Uterus (tissue), 4 donors: ENCODE data around the gene PCSK2. TPM values are rescaled to one million over a fixed set of nuclear protein-coding genes. Genes with fewer than 3 reads are reported as not detected.

ENCODE experiments used
- DNase-seq, 2 donors: peaks; one replicate each; pipeline ENCODE4 v3.0.0-alpha.2; 2019 to 2020
- H3K27ac ChIP-seq, 2 donors: fragments of 200-600 bp; sonication (generic); 1 replicate in 1 of 2; 2 replicates in 1 of 2; pipeline ENCODE4 v1.5.1; 2016 to 2018
- H3K27me3 ChIP-seq, 2 donors: fragments of 200-600 bp; sonication (generic); one replicate each; pipeline ENCODE4 v1.5.1; 2018 to 2019; ENCODE audit warnings: control low read depth in 1 of 2
- H3K36me3 ChIP-seq, 2 donors: fragments of 200-600 bp; sonication (generic); one replicate each; pipeline ENCODE4 v1.5.1; 2019; ENCODE audit warnings: control low read depth in 1 of 2
- H3K4me1 ChIP-seq, 2 donors: fragments of 200-600 bp; sonication (generic); one replicate each; pipeline ENCODE4 v1.5.1; 2018 to 2019; ENCODE audit warnings: control low read depth in 1 of 2
- H3K4me3 ChIP-seq, 2 donors: fragments of 200-600 bp; sonication (generic); 1 replicate in 1 of 2; 2 replicates in 1 of 2; pipeline ENCODE4 v1.5.1; 2018 to 2019; ENCODE audit warnings: mild to moderate bottlenecking in 1 of 2
- H3K9me3 ChIP-seq, 2 donors: fragments of 200-600 bp; sonication (generic); one replicate each; pipeline ENCODE4 v1.5.1; 2019; ENCODE audit warnings: control low read depth in 1 of 2
- CTCF ChIP-seq, 4 experiments: fragments of 200-600 bp in 2 of 4; fragments of 450-650 bp in 2 of 4; sonication (generic) in 2 of 4; IDR thresholded peaks; one replicate each; pipeline ENCODE4 v1.5.1; 2016 to 2019; ENCODE audit warnings: antibody characterized with exemption in 4 of 4, mild to moderate bottlenecking in 2 of 4, moderate library complexity in 1 of 4
- POLR2A ChIP-seq, 2 donors: fragments of 450-650 bp; IDR thresholded peaks; one replicate each; pipeline ENCODE4 v1.6.1; 2016; ENCODE audit warnings: antibody characterized with exemption in 2 of 2, mild to moderate bottlenecking in 1 of 2, moderate library complexity in 1 of 2
- intact Hi-C: fragments of 100-400 bp; cut with DNase I; formaldehyde crosslinking; loops from one replicate; pipeline ENCODE4 v1.15.1; 2023; ENCODE audit warnings: low total_unique reads
- total RNA-seq, 4 donors: library from RNA; depleted of rRNA in 3 of 4; stranded (reverse); fragments of >200 nt in 3 of 4; gene quantifications; one replicate each; pipeline versions ENCODE4 v1.1.0 to v1.2.4, GENCODE V29; 2014 to 2023
- donor health status: DM: yes; HTN: yes; CAD: no.

PCSK2 gene
- total RNA-seq, 4 donors from 2014 or later, result 0.37 to 1.6 TPM; not detected in 2

- TF ChIP-seq POLR2A (IDR thresholded peaks at IDR 0.05), result no peak
- TF ChIP-seq CTCF (IDR thresholded peaks at IDR 0.05), result no peak
- no peaks in the 10 kb centered on the region for H3K9me3 ChIP-seq
- H3K27ac ChIP-seq, result no peak overlapping the region
- intact Hi-C loops, result no loop called here
- H3K4me1 ChIP-seq, result no peaks in the 10 kb centered on the region
- no peaks in the 10 kb centered on the region for H3K27me3 ChIP-seq
- DNase-seq, result no peak
- H3K4me3 ChIP-seq, result no peak overlapping the region
- no peaks in the 10 kb centered on the region for H3K36me3 ChIP-seq
Observed at GRCh38 chr20:17468073-17468840, 241.4 kb downstream of the PCSK2 start.

GRCh38 chr20:17469246-17470030 is 242.6 kb downstream of the PCSK2 start:
- no peak for DNase-seq
- Histone ChIP-seq H3K27me3 (no peaks in the 10 kb centered on the region), H3K4me3 (no peak overlapping the region), H3K4me1 (no peaks in the 10 kb centered on the region), H3K27ac (no peak overlapping the region), H3K9me3 (no peaks in the 10 kb centered on the region), H3K36me3 (no peaks in the 10 kb centered on the region)
- intact Hi-C loops, result no loop called here
- TF ChIP-seq CTCF (IDR thresholded peaks at IDR 0.05) (no peak), POLR2A (IDR thresholded peaks at IDR 0.05) (no peak)

- H3K4me1 ChIP-seq, result no peaks in the 10 kb centered on the region
- H3K27ac ChIP-seq, result no peak overlapping the region
- TF ChIP-seq CTCF (IDR thresholded peaks at IDR 0.05) (no peak), POLR2A (IDR thresholded peaks at IDR 0.05) (no peak)
- H3K36me3 ChIP-seq, result no peaks in the 10 kb centered on the region
- H3K4me3 ChIP-seq, result no peak overlapping the region
- DNase-seq, result no peak
- intact Hi-C loops, result no loop called here
- H3K9me3 ChIP-seq, result no peaks in the 10 kb centered on the region
- H3K27me3 ChIP-seq, result no peaks in the 10 kb centered on the region
Observed at GRCh38 chr20:17470521-17470920, 243.7 kb downstream of the PCSK2 start.

- H3K9me3 ChIP-seq, result no peaks in the 10 kb centered on the region
- no peaks in the 10 kb centered on the region for H3K36me3 ChIP-seq
- H3K4me1 ChIP-seq, result no peaks in the 10 kb centered on the region
- no peak for DNase-seq
- intact Hi-C loops, result no loop called here
- TF ChIP-seq POLR2A (IDR thresholded peaks at IDR 0.05), result no peak
- TF ChIP-seq CTCF (IDR thresholded peaks at IDR 0.05), result no peak
- no peak overlapping the region for H3K4me3 ChIP-seq
- H3K27me3 ChIP-seq, result no peaks in the 10 kb centered on the region
- H3K27ac ChIP-seq, result no peak overlapping the region
Observed at GRCh38 chr20:17470973-17471372, 244.1 kb downstream of the PCSK2 start.

GRCh38 chr20:17471606-17472187 is 244.9 kb downstream of the PCSK2 start:
- Histone ChIP-seq H3K36me3 (no peaks in the 10 kb centered on the region), H3K27ac (no peak overlapping the region), H3K27me3 (no peaks in the 10 kb centered on the region), H3K4me3 (no peak overlapping the region), H3K4me1 (no peaks in the 10 kb centered on the region), H3K9me3 (no peaks in the 10 kb centered on the region)
- intact Hi-C loops, result no loop called here
- DNase-seq, result no peak
- TF ChIP-seq POLR2A (IDR thresholded peaks at IDR 0.05), result no peak
- TF ChIP-seq CTCF (IDR thresholded peaks at IDR 0.05), result no peak
